GM21381 (cell line): ENCODE results near the gene PRKAA2.

Experiments used
- ATAC-seq: cut with Tn5 transposase; IDR thresholded peaks from one replicate; pipeline ENCODE4 v1.9.1; 2021; ENCODE audit warnings: mild to moderate bottlenecking, moderate library complexity; ENCODE audit not compliant: unreplicated experiment

The PRKAA2 gene

DNA sequence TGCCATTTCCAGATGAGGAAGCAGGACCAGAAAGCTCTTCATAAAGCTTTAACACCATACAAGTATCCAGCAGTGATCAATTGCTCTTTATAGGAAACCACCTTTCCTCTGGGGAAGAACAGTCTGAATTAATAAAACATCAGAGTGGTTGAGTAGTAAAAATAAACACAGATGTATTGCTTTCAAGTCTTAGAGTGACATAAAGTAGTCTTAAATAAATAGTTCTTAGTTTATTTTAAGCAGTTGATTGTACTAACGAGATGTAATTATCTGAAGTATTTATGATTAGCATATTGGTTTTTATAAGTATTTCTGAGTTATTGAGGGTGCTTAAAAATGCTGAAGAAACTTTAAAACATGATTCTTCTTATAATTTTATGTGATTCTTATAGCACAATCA is 67.0 kb downstream of the PRKAA2 start:
- no peak for ATAC-seq

- ATAC-seq = no peak
Observed at GRCh38 chr1:56713112-56713511, 68.0 kb downstream of the PRKAA2 start.

DNA sequence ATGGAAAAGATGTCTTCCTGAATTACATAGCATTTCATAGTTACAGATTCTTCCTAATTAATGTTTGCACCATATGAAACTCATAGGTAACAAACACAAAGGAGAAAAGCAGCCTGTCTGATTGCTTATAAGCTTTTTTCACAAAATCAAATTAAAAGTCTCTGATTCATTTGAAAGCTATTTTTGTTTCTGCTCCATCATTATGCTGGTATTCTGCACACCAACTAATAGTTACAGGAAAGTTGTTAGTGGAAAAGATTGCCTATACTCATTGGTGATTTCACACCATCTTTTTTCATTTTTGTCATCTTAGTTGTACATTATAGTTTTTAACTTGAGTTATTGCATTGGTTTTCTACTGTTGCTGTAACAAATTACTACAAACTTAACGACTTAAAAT is 70.0 kb downstream of the PRKAA2 start:
- ATAC-seq = no peak

DNA sequence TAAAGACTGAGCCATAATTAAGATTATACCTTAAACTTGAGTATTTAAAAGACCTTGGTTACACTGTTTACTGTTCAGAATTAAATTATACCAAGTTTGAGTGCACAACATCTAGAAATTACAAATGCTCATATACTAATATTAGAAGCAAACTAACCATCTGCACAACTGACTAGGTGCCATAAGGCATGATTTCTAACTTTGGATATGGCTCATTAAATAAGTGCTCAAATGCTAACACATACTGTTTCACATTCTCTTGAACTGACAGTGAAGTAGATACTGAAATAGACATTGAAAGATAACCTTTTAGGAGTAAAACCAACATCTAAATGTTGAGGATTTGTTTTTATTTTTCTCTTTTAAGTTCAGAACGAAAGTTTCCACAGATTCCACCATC is 74.1 kb downstream of the PRKAA2 start:
- ATAC-seq = no peak

- no peak for ATAC-seq
Observed at GRCh38 chr1:56726706-56727105, 81.6 kb downstream of the PRKAA2 start.

DNA sequence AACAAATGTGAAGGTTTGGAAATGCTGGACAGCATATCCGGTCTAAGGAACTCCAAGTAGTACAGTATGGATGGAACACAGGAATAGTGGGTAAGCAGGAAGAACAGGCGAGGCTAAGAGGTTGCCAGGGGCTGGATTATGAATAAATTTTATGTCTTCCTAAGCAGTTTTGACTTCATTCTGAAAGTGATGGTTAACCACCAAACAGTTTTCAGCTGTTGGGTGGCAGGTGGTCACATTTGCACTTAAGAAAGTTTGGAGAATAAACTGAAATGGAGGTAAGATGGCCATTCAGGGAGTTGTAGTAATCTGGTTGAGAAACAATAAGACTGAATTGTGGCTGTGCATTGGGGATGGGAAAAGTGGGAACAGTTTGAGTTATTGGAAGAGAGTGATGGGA is 83.8 kb downstream of the PRKAA2 start:
- no peak for ATAC-seq

DNA sequence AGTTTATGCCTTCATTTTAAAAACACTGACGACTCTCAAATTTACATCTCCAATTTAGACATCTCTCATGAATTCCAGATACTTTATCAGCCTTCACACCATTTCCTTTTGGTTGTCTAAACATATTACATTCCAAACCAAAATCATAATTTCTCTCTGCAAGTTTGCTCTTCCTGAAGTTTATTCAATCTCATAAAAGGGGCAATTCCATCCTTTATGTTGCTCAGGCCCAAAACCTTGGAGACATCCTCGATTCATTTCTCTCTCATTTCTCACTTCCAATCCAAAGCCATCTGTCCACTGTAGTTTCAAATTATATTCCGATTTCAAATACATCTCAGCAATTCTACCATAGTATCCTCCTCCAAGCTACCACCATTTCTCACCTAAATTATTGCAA is 100.1 kb downstream of the PRKAA2 start:
- ATAC-seq = no peak

DNA sequence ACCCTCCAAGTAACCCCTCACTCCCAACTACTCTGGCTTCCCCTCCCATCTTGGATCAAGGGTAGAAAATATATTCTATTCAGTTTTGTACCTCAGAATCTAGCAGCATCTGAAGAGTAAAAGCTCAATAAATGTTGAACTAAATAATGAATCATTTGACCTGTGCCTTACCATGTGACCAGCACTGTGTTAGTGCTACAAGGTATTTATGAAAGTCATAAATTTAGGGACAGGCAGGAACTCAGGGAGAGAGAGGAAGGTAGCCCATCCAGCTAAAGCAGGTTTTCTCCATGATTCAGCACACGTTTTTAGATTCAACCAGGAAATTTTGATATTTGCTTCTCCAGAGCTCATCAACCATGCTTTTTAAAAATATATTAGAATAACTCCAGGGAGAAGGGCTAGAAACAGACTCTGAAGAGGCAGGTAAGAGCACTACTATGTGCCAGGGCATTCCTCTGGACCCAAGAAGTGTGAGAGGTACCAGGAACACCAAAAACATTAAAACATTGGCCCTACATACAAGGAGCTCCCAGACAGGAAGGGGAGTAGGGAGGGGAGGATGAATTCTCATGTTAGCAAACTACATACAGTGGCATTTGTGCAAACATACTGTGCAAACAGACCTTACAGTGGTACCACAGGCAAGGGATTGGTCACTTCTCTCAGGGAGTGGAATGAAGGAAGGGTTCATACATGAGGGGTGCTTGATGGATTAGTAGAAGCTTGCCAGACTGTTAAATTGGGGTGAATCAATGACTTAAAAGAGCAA is 109.8 kb downstream of the PRKAA2 start:
- no peak for ATAC-seq

DNA sequence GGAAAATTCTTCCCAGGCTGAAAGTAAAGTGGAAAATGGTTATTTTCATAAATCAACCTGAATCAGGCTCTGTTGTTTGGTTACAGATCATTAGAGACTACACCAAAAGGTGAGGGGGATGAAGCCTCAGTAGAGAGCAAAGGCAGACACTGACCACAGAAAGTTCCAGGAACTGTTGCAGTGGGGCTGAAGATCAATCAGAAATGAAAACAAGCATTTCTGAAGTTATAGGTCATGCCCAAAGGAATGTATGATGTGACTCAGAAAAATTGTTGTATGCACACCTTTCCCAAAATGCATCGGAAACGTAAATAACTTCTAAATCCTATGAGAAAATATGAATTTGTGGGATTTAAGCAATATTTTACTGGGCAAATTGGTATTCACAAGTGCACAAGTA is 110.8 kb downstream of the PRKAA2 start:
- no peak for ATAC-seq

GRCh38 chr1:56758135-56758534 is 113.0 kb downstream of the PRKAA2 start:
- ATAC-seq = no peak

DNA sequence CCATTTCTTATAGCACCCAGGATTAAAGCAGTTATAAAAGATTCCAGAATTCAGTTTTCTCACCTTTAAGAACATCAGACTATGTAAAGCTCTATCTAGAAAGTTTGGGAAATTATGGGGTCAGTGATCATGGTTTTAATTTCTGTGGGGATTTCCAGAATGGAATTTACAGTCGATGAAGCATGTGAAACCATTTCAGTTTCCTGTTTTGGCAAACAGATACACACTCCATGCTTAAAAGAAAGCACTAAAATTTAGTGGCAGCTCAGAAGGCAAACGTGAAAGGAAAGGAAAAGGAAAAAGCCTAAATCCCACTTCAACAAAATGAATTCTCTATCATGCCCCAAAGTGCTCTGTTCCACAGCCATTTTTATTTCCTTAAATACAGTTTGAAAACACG is 113.7 kb downstream of the PRKAA2 start:
- ATAC-seq = no peak
